Peyer's patch (tissue), 4 donors: ENCODE measurements around the gene PRPSAP1. TPM values are rescaled to one million over a fixed set of nuclear protein-coding genes. Genes with fewer than 3 reads are reported as not detected.

Experiments used
- DNase-seq, 3 donors: peaks; one replicate each; pipeline ENCODE4 v3.0.0-alpha.2; 2017 to 2019
- H3K27ac ChIP-seq, 4 donors: fragments of 200-600 bp; sonication (generic); one replicate each; pipeline ENCODE4 v1.5.1; 2016 to 2019
- H3K27me3 ChIP-seq, 2 donors: fragments of 200-600 bp; sonication (generic); one replicate each; pipeline ENCODE4 v1.5.1; 2019
- H3K36me3 ChIP-seq, 3 donors: fragments of 200-600 bp; sonication (generic); one replicate each; pipeline ENCODE4 v1.5.1; 2016 to 2019
- H3K4me1 ChIP-seq, 4 donors: fragments of 200-600 bp; sonication (generic); one replicate each; pipeline ENCODE4 v1.5.1; 2016 to 2019
- H3K4me3 ChIP-seq, 4 donors: fragments of 200-600 bp; sonication (generic); 1 replicate in 3 of 4; 2 replicates in 1 of 4; pipeline ENCODE4 v1.5.1; 2016 to 2019; ENCODE audit warnings: mild to moderate bottlenecking in 1 of 4
- H3K9me3 ChIP-seq, 4 donors: fragments of 200-600 bp; sonication (generic); one replicate each; pipeline ENCODE4 v1.5.1; 2016 to 2019; ENCODE audit warnings: mild to moderate bottlenecking in 1 of 4
- CTCF ChIP-seq, 6 experiments: fragments of 450-650 bp in 4 of 6; fragments of 200-600 bp in 2 of 6; sonication (generic) in 1 of 6; IDR thresholded peaks; one replicate each; pipeline ENCODE4 v1.5.1; 2017 to 2019; ENCODE audit warnings: antibody characterized with exemption in 6 of 6, mild to moderate bottlenecking in 3 of 6, moderate library complexity in 1 of 6
- POLR2A ChIP-seq, 2 donors: fragments of 450-650 bp; IDR thresholded peaks; one replicate each; pipeline ENCODE4 v1.5.1; 2017; ENCODE audit warnings: antibody characterized with exemption in 2 of 2, mild to moderate bottlenecking in 2 of 2, moderate library complexity in 2 of 2
- total RNA-seq, 4 donors: library from RNA; depleted of rRNA; stranded (reverse); fragments of >200 nt; gene quantifications; one replicate each; pipeline ENCODE4 v1.1.0, GENCODE V29; 2016

The PRPSAP1 gene
- total RNA-seq, 4 donors from 2014 or later, result 39.4 to 105 (median 70.4) TPM

GRCh38 chr17:76397687-76398522, 44.2 kb upstream of the PRPSAP1 start:
- H3K4me1 ChIP-seq, result no peaks in the 10 kb centered on the region

GRCh38 chr17:76397184-76397583, 43.5 kb upstream of the PRPSAP1 start:
- Histone ChIP-seq H3K27ac (no peak overlapping the region), H3K4me3 (no peak overlapping the region), H3K27me3 (no peaks in the 10 kb centered on the region), H3K9me3 (no peaks in the 10 kb centered on the region), H3K4me1 (no peaks in the 10 kb centered on the region), H3K36me3 (peaks cover 0 to 88% (median 0%) of the 10 kb centered on the region in 3 donors)
- no peak for DNase-seq
- no peak for TF ChIP-seq POLR2A (IDR thresholded peaks at IDR 0.05)
- no peak for TF ChIP-seq CTCF (IDR thresholded peaks at IDR 0.05)

More at GRCh38 chr17:76397687-76398522, 44.2 kb upstream of the PRPSAP1 start:
- Histone ChIP-seq H3K4me3 (no peak overlapping the region), H3K36me3 (peaks cover 0 to 92% (median 0%) of the 10 kb centered on the region in 3 donors), H3K9me3 (no peaks in the 10 kb centered on the region), H3K27me3 (no peaks in the 10 kb centered on the region), H3K27ac (no peak overlapping the region)
- TF ChIP-seq CTCF (IDR thresholded peaks at IDR 0.05) (peak; percentile 92 to 98 (median 95)), POLR2A (IDR thresholded peaks at IDR 0.05) (no peak)
- peak; percentile 90 to 96 (median 92) for DNase-seq

GRCh38 chr17:76395980-76396379, 42.3 kb upstream of the PRPSAP1 start:
- Histone ChIP-seq H3K36me3 (peaks cover 0 to 88% (median 0%) of the 10 kb centered on the region in 3 donors), H3K4me1 (no peaks in the 10 kb centered on the region), H3K4me3 (no peak overlapping the region), H3K27me3 (no peaks in the 10 kb centered on the region), H3K27ac (no peak overlapping the region), H3K9me3 (no peaks in the 10 kb centered on the region)
- TF ChIP-seq CTCF (IDR thresholded peaks at IDR 0.05) (no peak), POLR2A (IDR thresholded peaks at IDR 0.05) (no peak)
- peak in 2 of 3 donors; percentile 70 to 78 for DNase-seq

GRCh38 chr17:76394166-76394565, 40.5 kb upstream of the PRPSAP1 start:
- TF ChIP-seq CTCF (IDR thresholded peaks at IDR 0.05) (no peak), POLR2A (IDR thresholded peaks at IDR 0.05) (no peak)

GRCh38 chr17:76391200-76391715, 37.5 kb upstream of the PRPSAP1 start:
- Histone ChIP-seq H3K9me3 (no peaks in the 10 kb centered on the region), H3K27me3 (no peaks in the 10 kb centered on the region), H3K27ac (no peak overlapping the region), H3K4me1 (peaks cover 0 to 1% (median 0%) of the 10 kb centered on the region in 4 donors), H3K36me3 (peaks cover 0 to 51% (median 0%) of the 10 kb centered on the region in 3 donors), H3K4me3 (no peak overlapping the region)
- peak in 1 of 3 donors; percentile 41 for DNase-seq
- no peak for TF ChIP-seq CTCF (IDR thresholded peaks at IDR 0.05)

More at GRCh38 chr17:76394166-76394565, 40.5 kb upstream of the PRPSAP1 start:
- no peak for DNase-seq
- Histone ChIP-seq H3K4me1 (no peaks in the 10 kb centered on the region), H3K9me3 (no peaks in the 10 kb centered on the region), H3K36me3 (peaks cover 0 to 77% (median 0%) of the 10 kb centered on the region in 3 donors), H3K27me3 (no peaks in the 10 kb centered on the region), H3K4me3 (no peak overlapping the region), H3K27ac (no peak overlapping the region)
